Measurements from ENCODE around the gene USF3. TPM values are rescaled to one million over a fixed set of nuclear protein-coding genes. Genes with fewer than 3 reads are reported as not detected.

The USF3 gene
- total and polyA plus RNA-seq, 4 experiments from 2014 or later, result 1.4 to 23.7 (median 14.6) TPM

DNA sequence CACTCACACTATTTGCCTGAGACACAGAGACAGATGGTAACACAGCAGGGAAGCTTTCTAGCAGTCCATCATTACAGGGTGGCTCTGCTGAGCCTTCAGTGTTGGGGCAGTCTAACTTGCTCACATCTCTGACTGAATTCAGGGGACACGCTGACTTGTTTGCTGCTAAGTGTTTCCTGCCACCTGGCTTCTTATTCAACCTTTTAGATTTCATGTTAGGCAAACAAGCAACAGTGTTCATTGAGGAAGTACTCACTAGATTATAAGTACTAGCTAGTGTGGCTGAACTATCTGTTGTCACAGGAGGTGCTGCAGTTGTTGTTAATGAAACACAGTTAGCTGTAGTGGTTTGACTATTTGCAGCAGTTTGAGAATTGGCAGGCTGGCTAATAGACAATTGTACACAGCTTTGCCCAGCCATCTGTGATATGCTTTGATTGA, 37.3 kb downstream of the USF3 start:
- Mint-ChIP-seq H3K27me3 (no peaks in the 10 kb centered on the region), H3K4me1 (peaks cover 0 to 5% (median 2%) of the 10 kb centered on the region in 4 donors), H3K4me3 (no peak overlapping the region), H3K36me3 (peaks cover 82 to 86% of the 10 kb centered on the region in 2 donors), H3K9me3 (peaks cover 0 to 9% (median 0%) of the 10 kb centered on the region in 8 donors), H3K27ac (peak overlapping the region in 1 of 7 donors; percentile 74)
- Histone ChIP-seq H3K27me3 (ENCODE audit: insufficient read depth, low read length) (no peaks in the 10 kb centered on the region), H3K27ac (ENCODE audit: low read depth, low read length) (no peak overlapping the region), H3K9me3 (ENCODE audit: control insufficient read depth in 1 of 2, low read length in 2 of 2) (no peaks in the 10 kb centered on the region), H3K4me3 (ENCODE audit: low read length in 2 of 2) (no peak overlapping the region), H3K4me1 (ENCODE audit: insufficient read depth, low read length) (no peaks in the 10 kb centered on the region), H3K36me3 (ENCODE audit: insufficient read depth, low read length) (peaks cover 9% of the 10 kb centered on the region)
- no peak for DNase-seq
- intact Hi-C loops (cut with micrococcal nuclease), result no loop called here
- ChIA-PET CTCF (ENCODE audit: partially characterized antibody) (no interaction called here), POLR2A (ENCODE audit: partially characterized antibody) (no interaction called here)

- H3K27me3 Mint-ChIP-seq, result no peaks in the 10 kb centered on the region
- ChIA-PET POLR2A (ENCODE audit: partially characterized antibody) (no interaction called here), CTCF (ENCODE audit: partially characterized antibody) (interaction anchor here (1.5 kb wide), 1 partner anchor 87 kb away, joined by 3 read pairs; no protein-coding TSS in a partner anchor)
- Histone ChIP-seq H3K36me3 (ENCODE audit: insufficient read depth, low read length) (peaks cover 9% of the 10 kb centered on the region), H3K27me3 (ENCODE audit: insufficient read depth, low read length) (no peaks in the 10 kb centered on the region), H3K27ac (ENCODE audit: low read depth, low read length) (no peak overlapping the region), H3K4me1 (ENCODE audit: insufficient read depth, low read length) (no peaks in the 10 kb centered on the region), H3K9me3 (ENCODE audit: control insufficient read depth in 1 of 2, low read length in 2 of 2) (no peaks in the 10 kb centered on the region), H3K4me3 (ENCODE audit: low read length in 2 of 2) (no peak overlapping the region)
- no peak for DNase-seq
- intact Hi-C loops (cut with micrococcal nuclease), result no loop called here
- peaks cover 0 to 9% (median 0%) of the 10 kb centered on the region in 8 donors for H3K9me3 Mint-ChIP-seq
- no peak overlapping the region for H3K27ac Mint-ChIP-seq
- peaks cover 76 to 80% of the 10 kb centered on the region in 2 donors for H3K36me3 Mint-ChIP-seq
- peaks cover 0 to 5% (median under 1%) of the 10 kb centered on the region in 4 donors for H3K4me1 Mint-ChIP-seq
- H3K4me3 Mint-ChIP-seq, result no peak overlapping the region
These were observed 38.3 kb downstream of the USF3 start for GRCh38 chr3:113658107-113658506.

DNA sequence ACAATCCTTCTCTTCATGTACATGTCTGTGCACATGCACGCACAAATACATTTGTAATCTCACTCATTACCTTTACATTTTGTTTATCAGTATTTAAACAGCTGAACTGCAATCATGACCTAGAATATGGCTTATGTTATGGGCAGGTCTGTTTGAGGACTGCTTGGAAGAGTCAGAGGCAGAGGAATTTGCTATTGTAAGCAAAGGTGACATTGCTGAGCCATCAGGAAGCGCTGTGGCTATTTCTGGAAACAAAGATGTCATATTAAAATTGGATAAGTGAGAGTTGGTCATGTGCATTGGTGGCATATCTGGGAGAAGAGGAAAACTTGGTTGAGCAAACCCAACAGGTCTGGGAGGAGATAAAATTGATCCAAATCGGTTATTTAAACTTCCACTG, 41.6 kb downstream of the USF3 start:
- Mint-ChIP-seq H3K4me1 (peaks cover 0 to 5% (median under 1%) of the 10 kb centered on the region in 4 donors), H3K9me3 (peaks cover 0 to 8% (median 0%) of the 10 kb centered on the region in 8 donors), H3K27me3 (no peaks in the 10 kb centered on the region), H3K4me3 (no peak overlapping the region), H3K36me3 (peaks cover 54 to 60% of the 10 kb centered on the region in 2 donors), H3K27ac (peak overlapping the region in 1 of 7 donors; percentile 11)
- Histone ChIP-seq H3K27ac (ENCODE audit: low read depth, low read length) (no peak overlapping the region), H3K27me3 (ENCODE audit: insufficient read depth, low read length) (no peaks in the 10 kb centered on the region), H3K4me1 (ENCODE audit: insufficient read depth, low read length) (no peaks in the 10 kb centered on the region), H3K36me3 (ENCODE audit: insufficient read depth, low read length) (peaks cover 4% of the 10 kb centered on the region), H3K9me3 (ENCODE audit: control insufficient read depth in 1 of 2, low read length in 2 of 2) (no peaks in the 10 kb centered on the region), H3K4me3 (ENCODE audit: low read length in 2 of 2) (no peak overlapping the region)
- DNase-seq, result no peak
- CTCF ChIA-PET (ENCODE audit: partially characterized antibody), result no interaction called here
- intact Hi-C loops (cut with micrococcal nuclease), result no loop called here
- POLR2A ChIA-PET (ENCODE audit: partially characterized antibody), result no interaction called here

- Mint-ChIP-seq H3K36me3 (peaks cover 49 to 54% of the 10 kb centered on the region in 2 donors), H3K27me3 (no peaks in the 10 kb centered on the region)
- POLR2A ChIA-PET (ENCODE audit: partially characterized antibody), result no interaction called here
These were observed 42.1 kb downstream of the USF3 start for GRCh38 chr3:113654310-113654709.

GRCh38 chr3:113649174-113649845, 47.1 kb downstream of the USF3 start:
- peaks cover 22 to 27% of the 10 kb centered on the region in 2 donors for H3K36me3 Mint-ChIP-seq
- Histone ChIP-seq H3K36me3 (ENCODE audit: insufficient read depth, low read length) (no peaks in the 10 kb centered on the region), H3K4me1 (ENCODE audit: insufficient read depth, low read length) (no peaks in the 10 kb centered on the region), H3K4me3 (ENCODE audit: low read length in 2 of 2) (no peak overlapping the region), H3K9me3 (ENCODE audit: control insufficient read depth in 1 of 2, low read length in 2 of 2) (no peaks in the 10 kb centered on the region), H3K27ac (ENCODE audit: low read depth, low read length) (no peak overlapping the region), H3K27me3 (ENCODE audit: insufficient read depth, low read length) (no peaks in the 10 kb centered on the region)
- H3K4me1 Mint-ChIP-seq, result no peaks in the 10 kb centered on the region
- DNase-seq, result no peak
- POLR2A ChIA-PET (ENCODE audit: partially characterized antibody), result no interaction called here
- no peak overlapping the region for H3K4me3 Mint-ChIP-seq
- no peaks in the 10 kb centered on the region for H3K27me3 Mint-ChIP-seq
- intact Hi-C loops (cut with micrococcal nuclease), result no loop called here
- H3K9me3 Mint-ChIP-seq, result peaks cover 2 to 32% (median 25%) of the 10 kb centered on the region in 8 donors
- H3K27ac Mint-ChIP-seq, result no peak overlapping the region
- CTCF ChIA-PET (ENCODE audit: partially characterized antibody), result interaction anchor here (1.0 kb wide), 1 partner anchor 12 kb away, joined by 3 read pairs; no protein-coding TSS in a partner anchor

More at GRCh38 chr3:113654310-113654709, 42.1 kb downstream of the USF3 start:
- Histone ChIP-seq H3K4me1 (ENCODE audit: insufficient read depth, low read length) (no peaks in the 10 kb centered on the region), H3K27me3 (ENCODE audit: insufficient read depth, low read length) (no peaks in the 10 kb centered on the region), H3K4me3 (ENCODE audit: low read length in 2 of 2) (no peak overlapping the region), H3K9me3 (ENCODE audit: control insufficient read depth in 1 of 2, low read length in 2 of 2) (no peaks in the 10 kb centered on the region), H3K36me3 (ENCODE audit: insufficient read depth, low read length) (peaks cover under 1% of the 10 kb centered on the region), H3K27ac (ENCODE audit: low read depth, low read length) (no peak overlapping the region)
- DNase-seq, result no peak
- Mint-ChIP-seq H3K4me3 (no peak overlapping the region), H3K27ac (no peak overlapping the region), H3K4me1 (peaks cover 0 to 5% (median under 1%) of the 10 kb centered on the region in 4 donors), H3K9me3 (peaks cover 0 to 8% (median 0%) of the 10 kb centered on the region in 8 donors)
- intact Hi-C loops (cut with micrococcal nuclease), result no loop called here
- CTCF ChIA-PET (ENCODE audit: partially characterized antibody), result interaction anchor here (1.3 kb wide), 1 partner anchor 10 kb away, joined by 5 read pairs; no protein-coding TSS in a partner anchor

GRCh38 chr3:113648524-113648923, 47.9 kb downstream of the USF3 start:
- intact Hi-C loops (cut with micrococcal nuclease), result no loop called here
- ChIA-PET CTCF (ENCODE audit: partially characterized antibody) (no interaction called here), POLR2A (ENCODE audit: partially characterized antibody) (no interaction called here)
- no peak for DNase-seq
- no peak overlapping the region for H3K4me3 Mint-ChIP-seq
- Histone ChIP-seq H3K36me3 (ENCODE audit: insufficient read depth, low read length) (no peaks in the 10 kb centered on the region), H3K4me1 (ENCODE audit: insufficient read depth, low read length) (no peaks in the 10 kb centered on the region), H3K27me3 (ENCODE audit: insufficient read depth, low read length) (no peaks in the 10 kb centered on the region), H3K9me3 (ENCODE audit: control insufficient read depth in 1 of 2, low read length in 2 of 2) (no peaks in the 10 kb centered on the region), H3K27ac (ENCODE audit: low read depth, low read length) (no peak overlapping the region), H3K4me3 (ENCODE audit: low read length in 2 of 2) (no peak overlapping the region)
- H3K27me3 Mint-ChIP-seq, result no peaks in the 10 kb centered on the region
- H3K4me1 Mint-ChIP-seq, result no peaks in the 10 kb centered on the region
- H3K36me3 Mint-ChIP-seq, result peaks cover 18 to 24% of the 10 kb centered on the region in 2 donors
- no peak overlapping the region for H3K27ac Mint-ChIP-seq
- H3K9me3 Mint-ChIP-seq, result peaks cover 5 to 39% (median 30%) of the 10 kb centered on the region in 8 donors

- Histone ChIP-seq H3K27me3 (ENCODE audit: insufficient read depth, low read length) (no peaks in the 10 kb centered on the region), H3K4me3 (ENCODE audit: low read length in 2 of 2) (no peak overlapping the region), H3K9me3 (ENCODE audit: control insufficient read depth in 1 of 2, low read length in 2 of 2) (no peaks in the 10 kb centered on the region), H3K27ac (ENCODE audit: low read depth, low read length) (no peak overlapping the region), H3K4me1 (ENCODE audit: insufficient read depth, low read length) (no peaks in the 10 kb centered on the region), H3K36me3 (ENCODE audit: insufficient read depth, low read length) (no peaks in the 10 kb centered on the region)
- Mint-ChIP-seq H3K4me3 (no peak overlapping the region), H3K9me3 (peaks cover 4 to 39% (median 31%) of the 10 kb centered on the region in 8 donors), H3K36me3 (peaks cover 8 to 20% of the 10 kb centered on the region in 2 donors), H3K27me3 (no peaks in the 10 kb centered on the region), H3K27ac (no peak overlapping the region), H3K4me1 (no peaks in the 10 kb centered on the region)
- intact Hi-C loops (cut with micrococcal nuclease), result no loop called here
- ChIA-PET CTCF (ENCODE audit: partially characterized antibody) (no interaction called here), POLR2A (ENCODE audit: partially characterized antibody) (no interaction called here)
- DNase-seq, result no peak
These were observed 52.9 kb downstream of the USF3 start for GRCh38 chr3:113643583-113643982.
